HG03439 (cell line): ENCODE data around the gene XPO1.
"Not testable (repeated sequence)": the region's sequence is repeated elsewhere in the genome, so short reads cannot be mapped to it uniquely, and the experiment has no call there.

Experiments
- ATAC-seq: cut with Tn5 transposase; IDR thresholded peaks from one replicate; pipeline ENCODE4 v1.9.1; 2021; ENCODE audit warnings: mild to moderate bottlenecking, moderate library complexity; ENCODE audit not compliant: unreplicated experiment

XPO1 gene

GRCh38 chr2:61536572-61537276, 1.4 kb downstream of the XPO1 start:
- peak; percentile 55 for ATAC-seq

- ATAC-seq, result no peak
These were observed 2.0 kb downstream of the XPO1 start for GRCh38 chr2:61536180-61536571.

GRCh38 chr2:61535449-61535848, 2.7 kb downstream of the XPO1 start:
- ATAC-seq, result no peak

- ATAC-seq, result no peak
These were observed 3.2 kb downstream of the XPO1 start for GRCh38 chr2:61534926-61535325.

GRCh38 chr2:61530749-61531148, 7.4 kb downstream of the XPO1 start:
- ATAC-seq, result no peak

- ATAC-seq, result no peak
These were observed 8.0 kb downstream of the XPO1 start for GRCh38 chr2:61529944-61530735.

- ATAC-seq, result no peak
These were observed 17.9 kb downstream of the XPO1 start for GRCh38 chr2:61520261-61520660.

- ATAC-seq, result no peak
These were observed 25.3 kb downstream of the XPO1 start for GRCh38 chr2:61512768-61513398.

- ATAC-seq, result no peak
These were observed 27.2 kb downstream of the XPO1 start for GRCh38 chr2:61510674-61511671.

- no peak for ATAC-seq
These were observed 33.2 kb downstream of the XPO1 start for GRCh38 chr2:61504949-61505348.

GRCh38 chr2:61499060-61499459, 39.1 kb downstream of the XPO1 start:
- ATAC-seq, result no peak

- ATAC-seq, result no peak
These were observed 44.6 kb downstream of the XPO1 start for GRCh38 chr2:61493523-61493942.

GRCh38 chr2:61492476-61492875, 45.7 kb downstream of the XPO1 start:
- no peak for ATAC-seq

GRCh38 chr2:61485281-61485680, 52.9 kb downstream of the XPO1 start:
- ATAC-seq, result no peak

- no peak for ATAC-seq
These were observed 60.1 kb downstream of the XPO1 start for GRCh38 chr2:61478086-61478485.

GRCh38 chr2:61476929-61477589, 61.1 kb downstream of the XPO1 start:
- ATAC-seq, result not testable (repeated sequence)

GRCh38 chr2:61471905-61472805, 66.0 kb downstream of the XPO1 start:
- ATAC-seq, result no peak

GRCh38 chr2:61470965-61471904, 66.9 kb downstream of the XPO1 start, which contains the start of gene USP34:
Gene USP34, minus strand, starts transcription at chr2:61471087. Its CDS starts 395 bp downstream, at chr2:61470692.
- ATAC-seq, result peak; percentile 66
